ENCODE data around the gene ABLIM2.

ABLIM2 gene

GRCh38 chr4:8078610-8079015 is 80.0 kb downstream of the ABLIM2 start:
- no peaks in the 10 kb centered on the region for H3K36me3 ChIP-seq (ENCODE audit: insufficient read depth, low read length)
- peaks cover 4% of the 10 kb centered on the region for H3K4me1 ChIP-seq (ENCODE audit: insufficient read depth, low read length)
- 92% methylated on average over 8 of the region's 8 CpGs for WGBS
- no peaks in the 10 kb centered on the region for H3K9me3 ChIP-seq (ENCODE audit: insufficient read depth, low read depth, low read length)
- H3K9ac ChIP-seq (ENCODE audit: low read depth, low read length): no peak overlapping the region
- no peak overlapping the region for H3K27ac ChIP-seq (ENCODE audit: low read depth, low read length)
- no peaks in the 10 kb centered on the region for H3K27me3 ChIP-seq (ENCODE audit: insufficient read depth, low read length)
- no peak overlapping the region for H3K4me3 ChIP-seq (ENCODE audit: low read length)

GRCh38 chr4:8078109-8078494 is 80.5 kb downstream of the ABLIM2 start:
- H3K36me3 ChIP-seq (ENCODE audit: insufficient read depth, low read length): no peaks in the 10 kb centered on the region
- H3K9ac ChIP-seq (ENCODE audit: low read depth, low read length): no peak overlapping the region
- no peaks in the 10 kb centered on the region for H3K9me3 ChIP-seq (ENCODE audit: insufficient read depth, low read depth, low read length)
- 93% methylated on average over 11 of the region's 11 CpGs for WGBS
- no peak overlapping the region for H3K4me3 ChIP-seq (ENCODE audit: low read length)
- peaks cover 4% of the 10 kb centered on the region for H3K4me1 ChIP-seq (ENCODE audit: insufficient read depth, low read length)
- no peak overlapping the region for H3K27ac ChIP-seq (ENCODE audit: low read depth, low read length)
- H3K27me3 ChIP-seq (ENCODE audit: insufficient read depth, low read length): no peaks in the 10 kb centered on the region

GRCh38 chr4:8077181-8078108 is 81.2 kb downstream of the ABLIM2 start:
- H3K4me1 ChIP-seq (ENCODE audit: insufficient read depth, low read length): peaks cover 4% of the 10 kb centered on the region
- 92% methylated on average over 23 of the region's 23 CpGs for WGBS
- H3K9me3 ChIP-seq (ENCODE audit: insufficient read depth, low read depth, low read length): no peaks in the 10 kb centered on the region
- H3K36me3 ChIP-seq (ENCODE audit: insufficient read depth, low read length): no peaks in the 10 kb centered on the region
- H3K27ac ChIP-seq (ENCODE audit: low read depth, low read length): no peak overlapping the region
- H3K4me3 ChIP-seq (ENCODE audit: low read length): no peak overlapping the region
- no peaks in the 10 kb centered on the region for H3K27me3 ChIP-seq (ENCODE audit: insufficient read depth, low read length)
- H3K9ac ChIP-seq (ENCODE audit: low read depth, low read length): no peak overlapping the region

DNA sequence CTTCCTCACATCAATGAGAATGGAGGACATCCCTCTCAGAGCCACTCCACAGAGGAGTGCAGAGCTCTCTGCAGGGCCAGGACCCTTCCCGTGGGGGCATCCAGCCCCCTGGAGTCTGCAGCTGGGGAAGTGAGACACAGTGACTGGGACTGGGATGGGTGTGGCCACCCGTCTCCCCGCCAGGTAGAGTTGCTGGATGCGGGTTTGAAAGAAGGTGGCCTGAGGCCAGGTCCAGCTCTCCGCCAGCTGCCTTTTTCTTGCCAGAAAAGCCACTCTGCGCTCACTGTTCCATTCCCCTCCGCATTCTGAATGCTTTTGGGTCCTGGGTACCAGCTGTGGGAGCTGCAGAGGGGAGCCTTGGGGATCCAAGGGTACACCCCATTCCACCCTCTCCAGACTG is 82.6 kb downstream of the ABLIM2 start:
- Histone ChIP-seq H3K4me3 (ENCODE audit: low read length) (no peak overlapping the region), H3K4me1 (ENCODE audit: insufficient read depth, low read length) (peaks cover 9% of the 10 kb centered on the region), H3K27me3 (ENCODE audit: insufficient read depth, low read length) (no peaks in the 10 kb centered on the region), H3K36me3 (ENCODE audit: insufficient read depth, low read length) (no peaks in the 10 kb centered on the region), H3K9ac (ENCODE audit: low read depth, low read length) (no peak overlapping the region), H3K9me3 (ENCODE audit: insufficient read depth, low read depth, low read length) (no peaks in the 10 kb centered on the region), H3K27ac (ENCODE audit: low read depth, low read length) (no peak overlapping the region)
- 77% methylated on average over 7 of the region's 7 CpGs for WGBS

DNA sequence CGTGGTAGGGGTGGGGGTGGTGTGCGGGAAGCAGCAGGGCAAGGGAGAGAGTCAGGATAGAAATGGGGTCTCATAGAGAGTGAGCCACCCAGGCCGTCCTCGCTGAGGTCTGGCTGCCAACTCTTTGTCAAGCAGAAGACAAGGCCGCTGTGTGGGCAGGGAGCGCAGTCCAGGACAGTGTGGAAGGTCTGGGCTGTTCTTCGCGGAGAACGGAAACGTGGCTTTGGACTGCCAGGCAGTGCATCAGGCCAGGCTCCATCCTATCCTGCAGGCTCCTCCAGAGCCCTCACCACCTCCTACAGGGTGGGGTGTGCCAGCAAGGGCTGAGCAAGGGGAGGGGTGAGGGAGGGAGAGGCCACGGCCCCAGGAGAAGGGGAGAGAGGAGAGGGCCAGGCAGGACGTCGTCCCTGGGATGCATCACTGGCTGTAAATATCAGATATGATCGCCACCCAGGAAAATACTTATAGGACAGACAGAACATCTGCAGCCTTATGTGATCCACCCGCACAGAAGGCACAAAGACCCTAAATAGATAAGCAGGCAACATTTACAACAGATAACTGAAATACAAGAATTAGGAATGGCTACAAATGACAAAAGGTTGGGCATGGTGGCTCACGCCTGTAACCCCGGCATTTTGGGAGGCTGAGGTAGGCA is 85.3 kb downstream of the ABLIM2 start:
- H3K4me3 ChIP-seq (ENCODE audit: low read length): no peak overlapping the region

DNA sequence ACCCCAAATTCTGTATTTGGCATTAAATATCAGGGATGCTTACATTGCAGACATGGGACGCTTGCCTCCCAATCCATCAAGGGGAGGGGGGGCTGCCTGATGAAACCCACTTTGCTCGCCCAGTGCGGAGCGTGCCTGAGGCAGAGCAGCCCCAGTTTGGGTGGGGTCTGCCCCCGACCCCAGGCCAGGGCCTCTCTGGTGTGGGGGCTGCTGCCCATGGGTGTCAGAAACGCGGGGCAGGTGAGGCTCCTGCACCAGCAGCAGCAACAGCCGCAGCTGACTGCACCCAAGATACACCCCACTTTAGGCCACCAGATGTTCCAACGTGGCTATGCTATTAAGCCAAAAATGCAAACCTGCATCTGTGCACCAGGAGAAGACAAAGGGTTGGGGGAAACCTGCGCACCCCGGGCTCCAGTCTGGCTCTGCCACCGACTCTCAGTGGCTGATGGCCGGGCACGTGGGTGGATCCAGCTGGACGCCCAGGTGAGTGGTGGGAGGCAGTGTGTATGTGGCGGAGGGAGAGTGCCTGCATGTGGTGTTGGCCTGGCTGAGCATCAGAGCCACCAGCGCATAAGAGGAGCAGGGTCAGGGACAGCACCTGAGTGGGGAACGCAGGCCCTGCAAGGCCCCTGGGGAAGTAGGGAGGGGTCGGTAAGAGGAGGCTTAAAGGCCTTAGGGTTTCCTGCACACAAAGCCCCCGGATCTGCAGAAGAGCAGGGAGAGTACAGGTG is 86.2 kb downstream of the ABLIM2 start:
- Histone ChIP-seq H3K9ac (ENCODE audit: low read depth, low read length) (no peak overlapping the region), H3K27ac (ENCODE audit: low read depth, low read length) (no peak overlapping the region), H3K36me3 (ENCODE audit: insufficient read depth, low read length) (no peaks in the 10 kb centered on the region), H3K4me1 (ENCODE audit: insufficient read depth, low read length) (peaks cover 7% of the 10 kb centered on the region; the same call in 1 of the 2 replicates), H3K4me3 (ENCODE audit: low read length) (no peak overlapping the region), H3K27me3 (ENCODE audit: insufficient read depth, low read length) (no peaks in the 10 kb centered on the region), H3K9me3 (ENCODE audit: insufficient read depth, low read depth, low read length) (no peaks in the 10 kb centered on the region)
- WGBS: 90% methylated on average over 20 of the region's 20 CpGs

More for the DNA sequence above, 85.3 kb downstream of the ABLIM2 start:
- Histone ChIP-seq H3K36me3 (ENCODE audit: insufficient read depth, low read length) (no peaks in the 10 kb centered on the region), H3K4me1 (ENCODE audit: insufficient read depth, low read length) (peaks cover 7% of the 10 kb centered on the region; the same call in 1 of the 2 replicates), H3K27ac (ENCODE audit: low read depth, low read length) (no peak overlapping the region), H3K9me3 (ENCODE audit: insufficient read depth, low read depth, low read length) (no peaks in the 10 kb centered on the region), H3K27me3 (ENCODE audit: insufficient read depth, low read length) (no peaks in the 10 kb centered on the region), H3K9ac (ENCODE audit: low read depth, low read length) (no peak overlapping the region)
- WGBS: 87% methylated on average over 17 of the region's 17 CpGs

DNA sequence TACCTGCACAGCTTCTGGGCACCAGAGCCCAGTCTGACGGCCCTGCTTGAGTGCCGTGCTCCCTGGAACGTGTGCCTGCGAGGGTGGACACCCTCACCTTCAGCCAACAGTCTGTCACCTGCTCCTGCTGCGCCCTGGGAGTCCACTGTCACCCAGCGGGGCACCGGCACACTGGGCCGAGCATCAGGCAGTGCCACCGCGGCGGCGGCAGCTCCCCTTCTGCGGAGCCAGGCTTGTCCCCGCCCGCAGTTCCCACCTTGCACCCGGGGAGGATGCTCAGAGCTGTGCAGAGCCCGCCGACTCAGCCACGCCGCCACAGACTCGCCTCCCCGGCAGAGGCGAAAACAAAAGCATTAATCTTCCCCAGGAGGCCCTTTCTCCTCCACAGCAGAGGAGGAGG is 86.8 kb downstream of the ABLIM2 start:
- 70% methylated on average over 23 of the region's 23 CpGs for WGBS
- Histone ChIP-seq H3K27ac (ENCODE audit: low read depth, low read length) (no peak overlapping the region), H3K27me3 (ENCODE audit: insufficient read depth, low read length) (no peaks in the 10 kb centered on the region), H3K9me3 (ENCODE audit: insufficient read depth, low read depth, low read length) (no peaks in the 10 kb centered on the region), H3K9ac (ENCODE audit: low read depth, low read length) (no peak overlapping the region), H3K4me1 (ENCODE audit: insufficient read depth, low read length) (peaks cover 7% of the 10 kb centered on the region; the same call in 1 of the 2 replicates), H3K4me3 (ENCODE audit: low read length) (no peak overlapping the region), H3K36me3 (ENCODE audit: insufficient read depth, low read length) (no peaks in the 10 kb centered on the region)

DNA sequence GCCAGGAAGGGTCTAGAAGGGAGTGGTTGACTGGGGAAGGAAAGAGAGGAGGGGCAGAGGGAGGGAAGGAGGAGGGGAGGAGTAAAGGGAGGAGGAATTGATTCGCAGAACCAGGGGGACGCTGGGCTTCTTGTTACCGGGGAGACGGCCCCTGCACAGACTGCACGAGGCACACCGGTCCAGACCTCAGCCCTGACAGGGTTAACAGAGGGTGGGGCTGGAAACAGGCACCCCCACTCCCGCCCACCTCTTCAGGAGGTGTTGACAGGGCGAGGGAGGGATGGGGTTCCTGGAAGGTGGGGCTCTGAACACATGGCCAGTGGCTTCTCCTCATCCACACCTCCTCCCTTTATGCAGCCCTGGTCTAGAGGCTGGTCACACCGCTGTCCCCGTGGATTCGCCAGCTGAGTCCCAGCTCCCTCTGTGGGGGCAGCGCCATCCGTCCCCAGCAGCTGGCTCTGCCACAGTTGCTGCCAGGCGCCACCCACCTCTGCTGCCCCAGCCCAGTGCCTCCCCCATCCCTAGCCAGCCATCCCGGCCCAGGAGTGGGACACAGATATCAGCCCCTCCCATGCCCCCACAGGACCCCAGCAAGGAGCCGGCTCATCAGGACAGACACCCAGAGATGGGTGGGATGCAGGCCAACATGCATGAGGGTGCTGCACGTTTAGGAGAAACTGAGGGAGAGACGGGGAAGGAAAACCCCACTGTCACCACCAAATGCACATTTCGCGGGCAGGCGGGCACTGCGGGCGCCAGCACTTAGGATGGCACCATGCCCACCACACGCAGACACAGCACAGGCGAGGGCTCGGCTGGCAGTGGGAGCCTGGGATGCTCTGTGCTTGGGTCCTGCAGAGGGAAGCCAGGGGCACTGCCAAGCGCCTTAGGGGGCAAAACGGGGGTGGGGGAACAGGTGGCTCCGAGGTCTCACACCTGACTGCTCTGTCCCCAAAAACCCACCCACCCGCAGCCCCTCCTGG is 87.6 kb downstream of the ABLIM2 start:
- Histone ChIP-seq H3K27me3 (ENCODE audit: insufficient read depth, low read length) (no peaks in the 10 kb centered on the region), H3K27ac (ENCODE audit: low read depth, low read length) (no peak overlapping the region), H3K36me3 (ENCODE audit: insufficient read depth, low read length) (no peaks in the 10 kb centered on the region), H3K9ac (ENCODE audit: low read depth, low read length) (no peak overlapping the region), H3K4me3 (ENCODE audit: low read length) (no peak overlapping the region), H3K9me3 (ENCODE audit: insufficient read depth, low read depth, low read length) (no peaks in the 10 kb centered on the region), H3K4me1 (ENCODE audit: insufficient read depth, low read length) (peaks cover 7% of the 10 kb centered on the region; the same call in 1 of the 2 replicates)
- WGBS: 80% methylated on average over 29 of the region's 30 CpGs

DNA sequence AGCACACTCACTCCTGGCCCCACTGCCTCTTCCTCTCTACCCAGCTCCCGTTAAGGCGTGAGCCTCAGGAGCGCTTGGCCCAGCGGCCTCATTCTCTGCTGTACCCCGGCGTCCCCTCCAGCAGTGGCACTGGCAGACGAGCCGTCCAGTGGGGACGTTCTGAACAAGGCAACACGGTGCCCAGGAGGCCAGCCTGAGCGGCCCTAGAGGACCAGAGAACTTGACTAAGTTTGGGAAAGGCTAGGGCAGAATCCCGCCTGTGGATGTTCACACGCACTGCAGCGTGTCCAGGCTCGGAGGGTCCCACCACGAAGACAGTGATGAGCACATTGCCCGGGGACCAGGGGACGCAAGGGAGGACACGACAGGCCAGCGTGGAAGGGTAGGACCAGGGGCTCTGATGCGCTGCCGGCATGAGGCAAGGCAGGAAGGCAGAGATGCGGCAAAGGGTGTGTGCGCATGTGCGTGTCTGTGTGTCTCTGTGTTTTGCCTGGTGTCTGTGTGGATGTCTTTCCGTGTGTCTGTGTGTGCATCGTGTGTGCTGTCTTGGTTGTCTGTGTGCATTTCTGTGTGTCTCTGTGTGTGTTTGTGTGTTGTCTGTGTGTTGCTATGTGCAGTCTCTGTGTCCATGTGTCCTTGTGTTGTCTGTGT is 89.4 kb downstream of the ABLIM2 start:
- WGBS: 94% methylated on average over 27 of the region's 27 CpGs
- no peaks in the 10 kb centered on the region for H3K36me3 ChIP-seq (ENCODE audit: insufficient read depth, low read length)
- no peak overlapping the region for H3K27ac ChIP-seq (ENCODE audit: low read depth, low read length)
- H3K4me1 ChIP-seq (ENCODE audit: insufficient read depth, low read length): peaks cover 7% of the 10 kb centered on the region; the same call in 1 of the 2 replicates
- peaks cover 12% of the 10 kb centered on the region for H3K9me3 ChIP-seq (ENCODE audit: insufficient read depth, low read depth, low read length)
- no peak overlapping the region for H3K9ac ChIP-seq (ENCODE audit: low read depth, low read length)
- no peak overlapping the region for H3K4me3 ChIP-seq (ENCODE audit: low read length)
- H3K27me3 ChIP-seq (ENCODE audit: insufficient read depth, low read length): no peaks in the 10 kb centered on the region
